NCI-H748 treated with DMSO at 0.1 percent for 48 hours (cell line): ENCODE data around the gene ANKRD60.
A peak's percentile ranks its signal among the peaks of the same experiment; 100 is the strongest.

Experiments used
- DNase-seq: peaks from one replicate; lab custom pipeline; 2025; lab: John Stamatoyannopoulos, UW

The ANKRD60 gene

GRCh38 chr20:58244517-58245030 is 16.1 kb upstream of the ANKRD60 start:
- no peak for DNase-seq

DNA sequence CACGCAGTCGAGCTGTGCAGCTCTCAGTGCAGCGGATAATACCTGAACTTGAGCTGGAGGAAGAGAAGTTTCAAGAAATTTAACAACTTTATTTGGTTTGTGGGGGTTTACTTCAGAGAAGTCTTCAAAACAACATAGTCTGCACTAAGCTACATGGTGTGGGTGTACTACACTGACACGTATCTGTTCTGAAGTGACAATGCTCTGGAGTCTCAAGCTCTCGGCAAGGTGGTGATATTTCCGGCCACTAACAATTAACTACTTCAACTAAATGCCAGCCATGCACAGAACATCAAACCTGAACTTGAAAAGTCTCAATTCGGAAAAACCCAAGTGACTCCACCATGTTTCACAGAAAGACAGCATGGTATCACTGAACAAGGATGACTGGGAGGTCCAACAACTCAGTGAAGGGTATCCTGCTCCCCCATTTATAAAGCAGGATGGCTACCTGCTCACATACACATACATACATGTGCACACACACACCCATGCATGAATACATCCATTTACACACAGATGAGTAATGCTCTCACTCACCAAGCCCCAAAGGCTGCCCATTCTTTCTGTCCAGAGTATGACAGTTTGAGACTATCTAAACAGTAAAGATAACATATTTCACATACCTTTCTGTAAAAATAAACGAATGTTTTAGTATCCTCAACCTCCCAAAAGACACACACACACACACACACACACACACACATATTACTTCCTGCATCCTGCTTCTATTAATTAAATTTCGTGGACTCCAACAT is 15.4 kb upstream of the ANKRD60 start:
- no peak for DNase-seq

DNA sequence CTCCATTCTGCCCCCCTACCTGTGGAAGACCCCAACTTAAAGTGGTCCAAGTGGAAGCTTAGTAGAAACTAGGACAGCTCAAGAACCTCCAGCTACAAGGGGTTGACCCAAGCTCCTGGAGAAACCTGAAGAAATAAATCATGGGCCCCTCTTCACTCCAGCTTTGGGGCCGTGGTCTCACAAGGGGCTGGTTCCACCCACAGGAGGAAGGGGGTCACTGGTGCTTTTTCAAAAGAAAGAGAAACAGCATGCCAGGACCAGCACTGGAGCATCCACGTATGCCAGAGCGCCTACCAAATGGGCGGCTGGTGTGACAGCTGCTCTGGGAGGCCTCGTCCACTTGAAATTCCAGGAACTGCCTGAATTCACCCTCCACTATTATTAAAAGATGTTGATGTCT is 14.4 kb upstream of the ANKRD60 start:
- no peak for DNase-seq

- no peak for DNase-seq
Measured at GRCh38 chr20:58241766-58242465, 13.5 kb upstream of the ANKRD60 start.

GRCh38 chr20:58240471-58240870 is 12.0 kb upstream of the ANKRD60 start:
- DNase-seq, result no peak

- no peak for DNase-seq
Measured at GRCh38 chr20:58239216-58239615, 10.8 kb upstream of the ANKRD60 start.

DNA sequence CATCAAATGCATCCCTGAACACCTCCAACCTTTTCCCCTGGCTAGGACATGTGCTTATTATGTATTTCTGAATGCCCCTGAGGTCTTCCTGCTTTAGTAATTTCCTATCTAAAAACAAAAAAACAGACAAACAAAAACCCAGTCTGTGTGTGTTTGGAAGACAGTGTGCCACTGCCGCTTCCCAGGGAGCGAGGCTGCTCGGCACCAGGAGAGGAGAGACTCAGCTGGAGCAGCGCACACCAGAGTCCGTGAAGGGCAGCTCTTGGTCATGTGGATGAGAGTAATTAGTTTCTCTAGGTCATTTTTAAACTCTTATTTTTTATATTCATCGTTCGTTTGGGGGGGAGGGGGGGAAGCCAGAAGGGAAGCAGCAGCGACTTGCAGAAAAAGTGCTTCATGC is 10.0 kb upstream of the ANKRD60 start:
- DNase-seq, result no peak

GRCh38 chr20:58237318-58238132 is 9.1 kb upstream of the ANKRD60 start:
- DNase-seq, result no peak

DNA sequence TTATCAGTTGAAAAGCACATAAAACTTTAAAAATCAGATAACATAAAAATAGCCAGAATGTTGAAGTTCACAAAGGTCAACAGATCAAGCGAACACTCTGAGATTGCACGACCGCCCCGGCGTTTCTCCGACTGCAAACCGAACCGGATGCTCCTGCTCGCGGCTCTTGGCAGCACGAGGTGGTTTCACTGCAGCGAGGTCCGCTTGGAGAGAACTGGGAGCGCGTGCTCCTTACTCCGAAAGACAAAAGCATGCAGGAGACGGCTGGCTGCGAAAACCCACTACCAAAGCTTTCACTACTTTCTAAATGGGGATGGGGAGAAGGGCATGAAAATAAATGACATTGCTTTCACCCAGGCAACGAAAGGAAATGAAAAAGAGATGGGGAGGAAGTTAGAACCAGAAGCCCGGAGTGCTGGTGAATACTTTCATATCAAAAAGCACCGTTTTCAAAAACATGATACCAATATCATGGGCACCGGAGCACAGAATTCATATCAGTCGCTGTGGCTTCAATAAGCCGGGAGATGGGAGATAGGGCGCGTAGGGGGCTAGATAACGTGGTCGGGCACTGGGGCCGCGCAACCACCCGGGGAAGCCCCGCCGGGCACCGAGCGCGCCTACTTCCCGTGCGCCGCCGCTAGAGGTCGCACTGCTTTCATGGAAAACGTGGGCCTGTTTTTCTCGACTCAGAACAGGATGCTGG is 8.3 kb upstream of the ANKRD60 start:
- peak; percentile 50 for DNase-seq

DNA sequence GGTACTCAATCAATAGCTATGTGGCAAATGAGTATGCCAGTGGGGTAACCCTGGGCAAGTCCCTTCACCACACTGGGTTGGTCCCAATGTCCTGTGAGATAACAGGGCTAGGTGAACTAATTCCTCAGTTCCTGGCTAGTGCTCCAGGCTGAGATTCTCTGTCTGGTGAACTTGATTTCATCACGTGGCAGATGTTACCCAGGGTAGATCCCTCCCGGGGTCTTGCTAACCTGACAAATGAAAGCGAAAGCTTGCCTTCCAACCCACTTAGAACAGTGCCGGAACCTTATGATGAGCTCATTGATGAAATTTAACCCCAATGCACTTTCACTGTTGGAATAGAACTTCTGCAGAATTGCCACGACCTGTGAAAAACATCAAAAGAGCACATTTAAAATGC is 6.6 kb upstream of the ANKRD60 start:
- DNase-seq, result no peak

- DNase-seq, result no peak
Measured at GRCh38 chr20:58233881-58234528, 5.6 kb upstream of the ANKRD60 start.

DNA sequence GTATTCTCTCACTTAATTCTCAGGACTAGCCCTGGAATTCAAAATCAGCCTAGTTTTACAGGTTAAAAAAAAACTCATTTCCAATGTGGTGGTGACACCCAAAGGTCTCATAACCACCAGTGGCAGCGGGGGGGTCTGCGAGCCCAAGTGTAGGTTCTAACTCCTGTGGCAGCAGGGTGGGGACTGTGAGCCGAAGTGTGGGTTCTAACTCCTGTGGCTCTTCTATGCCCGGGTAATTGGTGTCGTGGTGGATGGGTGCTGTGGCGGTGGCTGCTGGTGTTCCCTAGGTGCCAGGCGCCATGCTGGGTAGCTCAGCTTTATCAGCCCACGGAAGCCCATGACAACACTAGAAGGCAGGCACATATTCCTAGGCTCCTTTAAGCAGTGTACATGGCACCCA is 4.9 kb upstream of the ANKRD60 start:
- no peak for DNase-seq

- peak; percentile 12 for DNase-seq
Measured at GRCh38 chr20:58231683-58232082, 3.2 kb upstream of the ANKRD60 start.

DNA sequence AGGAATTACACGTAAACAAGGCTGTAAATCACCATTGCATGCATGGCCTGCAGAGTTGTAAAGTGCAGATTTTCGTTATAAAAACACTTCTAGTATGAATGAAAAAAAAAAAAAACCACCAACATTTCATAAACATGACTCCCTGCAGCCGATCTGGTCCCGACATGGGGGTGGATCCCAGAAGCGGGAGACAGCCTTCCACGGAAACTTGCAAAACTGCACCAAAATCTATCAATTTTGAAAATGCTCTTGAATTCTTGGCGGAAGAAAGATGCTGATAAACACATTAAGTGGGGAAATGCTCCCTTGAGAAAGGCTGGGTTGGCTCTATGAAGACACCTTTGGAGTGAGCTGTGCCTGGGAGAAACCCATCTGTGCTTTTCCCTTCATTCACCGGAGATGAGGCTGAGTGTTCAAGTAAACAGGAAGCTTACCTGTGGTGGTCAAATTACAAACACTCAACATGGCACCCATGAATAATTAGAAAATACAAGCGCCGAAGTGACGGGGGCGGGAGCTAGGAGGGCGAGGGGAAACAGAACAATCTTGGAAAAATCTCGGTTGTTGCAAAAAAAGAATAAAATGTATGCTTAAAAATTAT is 845 bp upstream of the ANKRD60 start:
- peak; percentile 54 for DNase-seq

DNA sequence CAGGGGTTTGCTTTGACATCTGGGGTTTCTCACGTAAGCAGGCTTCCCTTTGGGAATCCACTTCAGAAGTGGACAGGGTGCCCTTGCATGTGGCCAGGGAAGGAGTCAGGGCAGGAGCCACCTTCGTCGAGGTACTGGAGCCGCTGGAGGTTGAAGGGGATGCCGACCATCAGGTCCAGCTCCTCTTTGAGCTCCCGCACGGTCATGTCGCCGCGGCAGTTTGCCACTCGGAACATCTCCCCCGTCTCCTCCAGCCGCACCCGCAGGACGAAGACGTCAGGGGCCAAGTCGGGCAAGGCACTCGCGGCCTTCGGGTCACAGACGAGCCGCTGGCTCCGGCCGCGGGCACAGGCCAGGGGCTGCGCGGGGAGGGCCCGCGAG is 360 bp downstream of the ANKRD60 start:
- no peak for DNase-seq

DNA sequence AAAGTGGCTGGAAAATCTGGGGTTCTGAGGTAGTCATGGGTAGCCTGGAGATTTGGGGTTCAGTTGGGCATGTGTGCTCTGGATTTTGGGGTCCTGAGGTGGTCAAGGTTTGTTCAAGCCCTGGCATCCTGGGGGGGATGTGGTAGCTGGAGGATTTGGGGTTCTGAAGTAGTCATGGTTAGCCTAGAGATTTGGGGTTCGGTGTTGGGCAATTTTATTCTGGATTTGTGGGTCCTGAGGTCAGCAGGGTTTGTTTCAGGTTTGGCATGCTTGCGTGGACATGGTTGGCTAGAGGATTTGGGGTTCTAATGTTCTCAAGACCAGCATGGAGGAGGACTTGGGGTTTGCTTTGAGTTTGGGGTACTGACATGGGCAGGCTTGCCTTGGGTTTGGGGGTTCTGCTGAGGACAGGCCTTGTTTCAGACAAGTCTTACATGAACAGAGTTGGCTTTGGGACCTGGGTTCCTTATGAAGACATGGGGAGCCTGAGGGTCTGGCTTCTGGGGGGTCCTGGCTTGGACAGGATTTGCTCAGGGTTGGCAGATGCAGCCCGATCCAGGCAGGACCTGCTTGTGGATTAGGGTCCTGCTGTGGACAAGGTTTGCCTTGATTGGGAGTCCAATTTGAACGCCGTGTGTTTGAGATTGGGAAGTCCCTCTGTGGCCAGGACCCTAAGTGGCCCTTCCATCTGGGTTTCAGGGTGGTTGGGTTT is 906 bp downstream of the ANKRD60 start:
- no peak for DNase-seq

DNA sequence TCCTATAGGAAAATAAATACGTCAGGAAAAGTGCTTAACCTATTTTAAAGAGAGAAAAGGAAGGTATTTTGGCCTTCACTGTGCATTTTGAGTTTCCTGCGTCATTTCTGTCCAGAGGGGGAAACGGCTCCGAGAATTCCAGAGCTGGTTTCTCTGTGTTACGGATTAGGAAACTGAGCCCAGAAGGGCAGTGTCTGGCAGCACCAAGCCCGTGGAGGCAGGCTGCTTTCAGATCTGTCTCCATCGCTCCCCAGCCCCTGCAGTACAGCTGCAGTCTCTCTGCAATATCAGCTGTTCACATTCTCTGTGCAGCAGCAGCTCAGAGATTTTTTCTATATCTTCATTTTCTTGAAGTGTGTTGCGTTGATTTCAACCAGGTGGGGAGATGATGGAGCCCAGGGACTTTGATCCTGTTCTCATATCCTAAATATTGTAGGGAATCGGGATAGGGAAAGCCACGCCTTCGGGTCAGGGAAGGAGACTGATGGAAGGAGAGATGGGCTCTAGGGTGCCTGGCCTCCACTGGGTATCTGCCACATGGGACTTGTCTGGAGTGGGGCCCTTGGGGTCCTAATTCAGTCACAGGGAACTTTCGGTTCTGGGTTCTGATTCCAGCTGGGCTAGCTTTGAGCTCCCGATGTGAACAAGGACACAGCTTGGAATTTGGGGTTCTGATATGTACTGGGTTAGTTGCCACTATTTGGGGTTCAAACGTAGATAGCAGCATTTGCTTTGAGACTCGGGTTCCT is 2.8 kb downstream of the ANKRD60 start:
- no peak for DNase-seq

- DNase-seq, result no peak
Measured at GRCh38 chr20:58224974-58225373, 3.5 kb downstream of the ANKRD60 start.

- DNase-seq, result no peak
Measured at GRCh38 chr20:58224097-58224496, 4.4 kb downstream of the ANKRD60 start.
